Measurements from ENCODE around the gene SUPT3H. TPM values are rescaled to one million over a fixed set of nuclear protein-coding genes. Genes with fewer than 3 reads are reported as not detected.

SUPT3H gene
- total and polyA plus RNA-seq, 2 donors from 2014 or later: 10.1 to 12.5 TPM

DNA sequence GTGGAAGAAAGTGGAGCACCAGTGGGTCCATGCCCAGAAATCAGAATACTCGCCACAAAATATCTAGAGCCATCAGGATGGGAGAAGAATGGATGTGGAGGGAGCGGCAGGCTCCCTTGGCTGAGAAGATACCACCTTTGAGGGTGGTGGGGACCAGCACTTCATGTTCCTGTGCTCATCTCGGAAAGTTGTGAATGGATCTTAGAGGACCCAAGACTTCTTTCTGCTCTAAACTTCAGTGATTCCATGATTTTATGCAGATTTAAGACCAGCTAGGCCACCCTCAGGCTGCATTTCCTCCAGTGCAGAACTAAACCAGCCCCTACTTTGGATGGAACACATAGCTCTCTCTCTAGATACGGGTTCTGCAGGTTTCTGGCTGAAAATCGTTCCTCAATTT, 573.7 kb downstream of the SUPT3H start:
- FAIRE-seq (no peak), DNase-seq (no peak)
- Histone ChIP-seq H3K36me3 (ENCODE audit: control insufficient read depth in 2 of 3, insufficient read depth in 3 of 3, low read length in 3 of 3) (no peaks in the 10 kb centered on the region), H3K9me3 (ENCODE audit: control insufficient read depth in 2 of 3, insufficient read depth in 1 of 3, low read length in 3 of 3) (no peaks in the 10 kb centered on the region), H3K4me3 (ENCODE audit: low read length in 3 of 3) (no peak overlapping the region), H3K9ac (ENCODE audit: low read length in 3 of 3) (no peak overlapping the region), H3K27me3 (ENCODE audit: control insufficient read depth, insufficient read depth, low read length) (no peaks in the 10 kb centered on the region), H3K4me1 (ENCODE audit: control insufficient read depth in 2 of 3, insufficient read depth in 2 of 3, low read depth in 1 of 3, low read length in 3 of 3) (peaks cover 2 to 15% (median 7%) of the 10 kb centered on the region in 3 donors), H3K27ac (ENCODE audit: low read depth in 2 of 2, low read length in 2 of 2) (no peak overlapping the region)
- intact Hi-C loops (cut with DNase I): no loop called here
- TF ChIP-seq, protein P1, sequence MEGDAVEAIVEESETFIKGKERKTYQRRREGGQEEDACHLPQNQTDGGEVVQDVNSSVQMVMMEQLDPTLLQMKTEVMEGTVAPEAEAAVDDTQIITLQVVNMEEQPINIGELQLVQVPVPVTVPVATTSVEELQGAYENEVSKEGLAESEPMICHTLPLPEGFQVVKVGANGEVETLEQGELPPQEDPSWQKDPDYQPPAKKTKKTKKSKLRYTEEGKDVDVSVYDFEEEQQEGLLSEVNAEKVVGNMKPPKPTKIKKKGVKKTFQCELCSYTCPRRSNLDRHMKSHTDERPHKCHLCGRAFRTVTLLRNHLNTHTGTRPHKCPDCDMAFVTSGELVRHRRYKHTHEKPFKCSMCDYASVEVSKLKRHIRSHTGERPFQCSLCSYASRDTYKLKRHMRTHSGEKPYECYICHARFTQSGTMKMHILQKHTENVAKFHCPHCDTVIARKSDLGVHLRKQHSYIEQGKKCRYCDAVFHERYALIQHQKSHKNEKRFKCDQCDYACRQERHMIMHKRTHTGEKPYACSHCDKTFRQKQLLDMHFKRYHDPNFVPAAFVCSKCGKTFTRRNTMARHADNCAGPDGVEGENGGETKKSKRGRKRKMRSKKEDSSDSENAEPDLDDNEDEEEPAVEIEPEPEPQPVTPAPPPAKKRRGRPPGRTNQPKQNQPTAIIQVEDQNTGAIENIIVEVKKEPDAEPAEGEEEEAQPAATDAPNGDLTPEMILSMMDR (IDR thresholded peaks at IDR 0.05; ENCODE audit: borderline replicate concordance, extremely low read depth, insufficient read depth): no peak

DNA sequence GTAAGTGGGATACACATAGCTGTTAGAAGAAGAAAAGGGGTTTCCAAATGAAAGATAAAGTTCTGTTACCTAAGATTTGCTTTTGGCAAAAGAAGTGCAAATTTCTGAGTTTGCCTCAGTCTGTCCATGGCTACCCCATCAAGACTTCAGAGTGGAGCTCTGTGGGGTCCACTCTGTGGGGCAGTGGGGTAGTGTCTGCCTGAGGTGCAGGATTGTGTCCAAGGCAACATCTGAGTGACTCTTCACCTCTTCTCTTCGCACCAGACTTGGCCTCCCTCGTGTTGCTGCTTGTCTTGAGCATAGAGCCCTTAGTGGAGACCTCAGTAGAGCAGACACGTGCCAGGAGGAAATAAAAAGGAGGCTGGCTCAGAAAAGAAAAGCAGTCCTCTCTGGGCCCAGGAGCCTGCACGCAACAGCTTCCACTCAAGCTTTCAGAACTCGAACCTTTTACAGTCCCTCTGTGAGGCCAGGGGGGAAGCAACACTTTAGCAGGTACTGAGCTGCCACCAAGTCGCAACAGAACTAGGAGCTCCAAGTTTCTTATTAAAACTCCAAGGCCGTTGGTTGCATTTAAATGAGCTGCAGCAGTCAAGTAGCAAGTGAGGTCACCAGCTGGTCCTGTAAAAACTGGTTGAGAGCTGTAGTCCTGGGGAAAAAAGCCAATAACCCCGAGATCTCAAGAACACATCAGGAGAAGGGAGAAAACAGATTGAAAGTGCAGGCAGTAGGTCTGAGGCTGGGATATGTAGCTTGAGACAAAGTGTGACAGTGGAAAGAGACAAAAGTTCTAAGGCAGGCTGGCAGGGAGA, 576.7 kb downstream of the SUPT3H start:
- Histone ChIP-seq H3K4me1 (ENCODE audit: control insufficient read depth in 2 of 3, insufficient read depth in 2 of 3, low read depth in 1 of 3, low read length in 3 of 3) (peaks cover 2 to 15% (median 7%) of the 10 kb centered on the region in 3 donors), H3K27me3 (ENCODE audit: control insufficient read depth, insufficient read depth, low read length) (no peaks in the 10 kb centered on the region), H3K27ac (ENCODE audit: low read depth in 2 of 2, low read length in 2 of 2) (no peak overlapping the region), H3K36me3 (ENCODE audit: control insufficient read depth in 2 of 3, insufficient read depth in 3 of 3, low read length in 3 of 3) (no peaks in the 10 kb centered on the region), H3K4me3 (ENCODE audit: low read length in 3 of 3) (peak overlapping the region in 1 of 3 donors; percentile 30), H3K9me3 (ENCODE audit: control insufficient read depth in 2 of 3, insufficient read depth in 1 of 3, low read length in 3 of 3) (no peaks in the 10 kb centered on the region), H3K9ac (ENCODE audit: low read length in 3 of 3) (no peak overlapping the region)
- intact Hi-C loops (cut with DNase I): no loop called here
- peak in 1 of 5 donors; percentile 36 for DNase-seq
- no peak for FAIRE-seq
- TF ChIP-seq, protein P1 (IDR thresholded peaks at IDR 0.05; ENCODE audit: borderline replicate concordance, extremely low read depth, insufficient read depth): no peak

DNA sequence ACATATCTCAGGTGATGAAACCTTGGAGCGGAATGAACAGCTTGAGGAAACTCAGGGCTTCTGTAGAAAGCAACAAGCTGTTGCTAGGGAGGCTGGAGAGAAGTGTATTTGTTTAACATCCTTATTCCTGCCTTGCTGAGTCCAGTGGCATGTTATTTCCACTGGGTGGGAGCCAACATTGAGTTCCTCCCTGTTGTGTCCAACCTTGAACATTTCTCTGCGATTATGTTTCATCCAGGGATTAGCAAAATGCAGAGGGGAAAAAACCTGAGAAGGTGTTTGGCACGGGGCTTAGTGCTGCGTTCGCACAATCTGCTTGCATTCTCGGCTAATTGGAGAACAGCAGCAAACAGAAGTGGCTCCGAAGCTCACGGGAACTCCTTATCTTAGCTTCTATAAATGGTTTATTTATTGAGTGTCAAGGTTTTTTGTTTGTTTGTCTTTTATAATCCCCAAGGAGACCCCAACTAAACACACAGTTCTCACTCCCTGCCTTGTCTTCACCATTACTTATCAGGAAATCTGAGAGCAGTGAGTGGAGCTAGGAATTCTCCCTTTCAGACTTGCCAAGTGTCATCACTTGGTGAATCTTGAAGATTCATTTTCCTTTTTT, 577.5 kb downstream of the SUPT3H start:
- no peaks in the 10 kb centered on the region for H3K27me3 ChIP-seq (ENCODE audit: control insufficient read depth, insufficient read depth, low read length)
- DNase-seq (peak in 3 of 5 donors; percentile 44 to 84 (median 58)), FAIRE-seq (no peak)
- H3K9ac ChIP-seq (ENCODE audit: low read length in 3 of 3): no peak overlapping the region
- intact Hi-C loops (cut with DNase I): no loop called here
- no peak overlapping the region for H3K27ac ChIP-seq (ENCODE audit: low read depth in 2 of 2, low read length in 2 of 2)
- TF ChIP-seq, protein P1 (IDR thresholded peaks at IDR 0.05; ENCODE audit: borderline replicate concordance, extremely low read depth, insufficient read depth): no peak
- peak overlapping the region in 2 of 3 donors; percentile 19 to 30 for H3K4me3 ChIP-seq (ENCODE audit: low read length in 3 of 3)
- peaks cover 2 to 15% (median 7%) of the 10 kb centered on the region in 3 donors for H3K4me1 ChIP-seq (ENCODE audit: control insufficient read depth in 2 of 3, insufficient read depth in 2 of 3, low read depth in 1 of 3, low read length in 3 of 3)
- H3K9me3 ChIP-seq (ENCODE audit: control insufficient read depth in 2 of 3, insufficient read depth in 1 of 3, low read length in 3 of 3): no peaks in the 10 kb centered on the region
- H3K36me3 ChIP-seq (ENCODE audit: control insufficient read depth in 2 of 3, insufficient read depth in 3 of 3, low read length in 3 of 3): no peaks in the 10 kb centered on the region
